ENCODE data around the gene SLC30A10. TPM values are rescaled to one million over a fixed set of nuclear protein-coding genes. Genes with fewer than 3 reads are reported as not detected.

SLC30A10 gene
- total RNA-seq, 1 donor from 2014 or later, result 0.63 TPM

- Mint-ChIP-seq H3K4me3 (no peak overlapping the region), H3K36me3 (ENCODE audit: low read depth) (no peaks in the 10 kb centered on the region), H3K9me3 (peaks cover 2% of the 10 kb centered on the region), H3K27me3 (ENCODE audit: low read depth) (no peaks in the 10 kb centered on the region), H3K27ac (ENCODE audit: unreplicated experiment) (no peak overlapping the region), H3K4me1 (no peaks in the 10 kb centered on the region)
- DNase-seq (ENCODE audit: low read depth, low spot score), result no peak
- TF ChIP-seq CTCF (conservative IDR thresholded peaks at IDR 0.05), result no peak
Observed at GRCh38 chr1:219913005-219913770, 15.2 kb downstream of the SLC30A10 start.

GRCh38 chr1:219910716-219911115 is 17.6 kb downstream of the SLC30A10 start:
- no peaks in the 10 kb centered on the region for H3K36me3 Mint-ChIP-seq (ENCODE audit: low read depth)
- no peak for DNase-seq (ENCODE audit: low read depth, low spot score)
- H3K4me3 Mint-ChIP-seq, result no peak overlapping the region
- no peak for TF ChIP-seq CTCF (conservative IDR thresholded peaks at IDR 0.05)
- peaks cover 5% of the 10 kb centered on the region for H3K9me3 Mint-ChIP-seq
- no peak overlapping the region for H3K27ac Mint-ChIP-seq (ENCODE audit: unreplicated experiment)
- no peaks in the 10 kb centered on the region for H3K4me1 Mint-ChIP-seq
- no peaks in the 10 kb centered on the region for H3K27me3 Mint-ChIP-seq (ENCODE audit: low read depth)

GRCh38 chr1:219909476-219909875 is 18.9 kb downstream of the SLC30A10 start:
- no peak for TF ChIP-seq CTCF (conservative IDR thresholded peaks at IDR 0.05)
- Mint-ChIP-seq H3K9me3 (peaks cover 5% of the 10 kb centered on the region), H3K27me3 (ENCODE audit: low read depth) (no peaks in the 10 kb centered on the region), H3K36me3 (ENCODE audit: low read depth) (no peaks in the 10 kb centered on the region), H3K4me3 (no peak overlapping the region), H3K4me1 (no peaks in the 10 kb centered on the region), H3K27ac (ENCODE audit: unreplicated experiment) (no peak overlapping the region)
- DNase-seq (ENCODE audit: low read depth, low spot score), result no peak

GRCh38 chr1:219908170-219908569 is 20.2 kb downstream of the SLC30A10 start:
- H3K4me1 Mint-ChIP-seq, result no peaks in the 10 kb centered on the region
- H3K9me3 Mint-ChIP-seq, result peaks cover 5% of the 10 kb centered on the region
- no peak for DNase-seq (ENCODE audit: low read depth, low spot score)
- H3K36me3 Mint-ChIP-seq (ENCODE audit: low read depth), result no peaks in the 10 kb centered on the region
- no peak overlapping the region for H3K4me3 Mint-ChIP-seq
- no peak for TF ChIP-seq CTCF (conservative IDR thresholded peaks at IDR 0.05)
- no peaks in the 10 kb centered on the region for H3K27me3 Mint-ChIP-seq (ENCODE audit: low read depth)
- no peak overlapping the region for H3K27ac Mint-ChIP-seq (ENCODE audit: unreplicated experiment)

GRCh38 chr1:219907772-219908070 is 20.6 kb downstream of the SLC30A10 start:
- Mint-ChIP-seq H3K27me3 (ENCODE audit: low read depth) (no peaks in the 10 kb centered on the region), H3K36me3 (ENCODE audit: low read depth) (no peaks in the 10 kb centered on the region), H3K4me3 (no peak overlapping the region), H3K27ac (ENCODE audit: unreplicated experiment) (no peak overlapping the region), H3K4me1 (no peaks in the 10 kb centered on the region), H3K9me3 (peaks cover 5% of the 10 kb centered on the region)
- TF ChIP-seq CTCF (conservative IDR thresholded peaks at IDR 0.05), result no peak
- DNase-seq (ENCODE audit: low read depth, low spot score), result no peak

All from neural crest cell (in vitro differentiated cells).